HG03175 (cell line): Measurements from ENCODE around the gene TBL1X.

Experiments used
- ATAC-seq: cut with Tn5 transposase; IDR thresholded peaks from one replicate; pipeline ENCODE4 v1.9.1; 2021; ENCODE audit warnings: mild to moderate bottlenecking, moderate library complexity; ENCODE audit not compliant: unreplicated experiment

Gene TBL1X

DNA sequence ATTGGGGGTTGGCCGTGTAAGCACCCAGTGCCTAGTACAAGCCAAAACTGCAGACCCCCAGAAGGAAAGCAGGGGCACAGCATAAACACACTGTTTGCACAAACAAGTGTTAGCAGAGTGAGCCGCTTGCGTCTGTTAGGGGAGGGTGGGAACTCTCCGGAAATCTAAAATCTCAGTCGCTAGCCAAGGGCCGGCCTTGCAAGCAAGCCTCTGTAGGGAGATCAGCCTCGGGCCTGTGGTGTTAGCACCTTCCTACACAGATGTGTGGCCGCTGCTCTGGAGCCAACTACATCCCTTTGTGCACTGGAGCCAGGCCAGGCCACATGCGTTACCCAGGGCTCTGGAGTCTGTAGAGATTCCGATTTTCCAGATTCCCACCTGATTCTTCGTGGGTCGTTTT lies 233.7 kb downstream of the TBL1X start:
- ATAC-seq, result no peak

DNA sequence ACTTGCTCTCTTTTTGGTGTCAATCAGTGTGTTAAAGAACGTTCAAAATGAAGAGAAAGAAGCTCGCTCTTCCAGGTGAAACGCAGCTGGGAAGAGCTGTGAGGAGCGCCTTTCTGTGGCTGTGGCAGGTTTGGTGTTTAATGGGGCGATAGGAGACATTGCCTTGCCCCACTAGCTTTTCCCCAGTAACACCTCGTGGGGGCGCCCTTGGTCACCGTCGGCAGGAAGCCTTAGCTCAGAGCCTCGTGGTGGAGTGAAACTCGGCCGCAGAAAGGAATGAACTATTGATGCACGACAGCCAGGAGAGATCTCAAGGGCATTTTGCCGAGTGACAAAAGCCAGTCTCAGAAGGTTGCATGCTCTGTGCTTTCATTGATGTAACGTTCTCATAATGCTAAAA lies 235.7 kb downstream of the TBL1X start:
- ATAC-seq, result no peak

GRCh38 chrX:9701790-9702189 lies 236.9 kb downstream of the TBL1X start:
- ATAC-seq, result no peak

DNA sequence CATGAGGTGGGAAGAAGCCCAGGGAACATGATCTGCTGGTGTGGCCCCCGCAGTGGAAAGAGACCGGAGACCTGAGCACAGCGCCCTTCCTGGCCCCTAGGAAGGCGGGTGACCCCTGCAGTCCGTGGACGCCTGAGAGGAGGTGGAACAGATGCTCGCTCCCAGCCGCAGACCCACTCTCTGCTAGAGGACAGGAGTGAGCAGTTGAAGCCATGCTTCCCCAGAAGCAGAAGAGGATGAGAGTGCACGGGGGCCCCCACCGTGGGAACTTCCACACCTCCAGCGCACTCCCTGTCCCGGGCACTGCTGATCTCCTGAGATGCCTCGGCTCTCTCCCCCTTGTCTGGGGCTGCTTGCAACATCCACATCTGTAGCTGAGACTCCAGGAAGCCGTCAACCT lies 238.5 kb downstream of the TBL1X start:
- no peak for ATAC-seq

DNA sequence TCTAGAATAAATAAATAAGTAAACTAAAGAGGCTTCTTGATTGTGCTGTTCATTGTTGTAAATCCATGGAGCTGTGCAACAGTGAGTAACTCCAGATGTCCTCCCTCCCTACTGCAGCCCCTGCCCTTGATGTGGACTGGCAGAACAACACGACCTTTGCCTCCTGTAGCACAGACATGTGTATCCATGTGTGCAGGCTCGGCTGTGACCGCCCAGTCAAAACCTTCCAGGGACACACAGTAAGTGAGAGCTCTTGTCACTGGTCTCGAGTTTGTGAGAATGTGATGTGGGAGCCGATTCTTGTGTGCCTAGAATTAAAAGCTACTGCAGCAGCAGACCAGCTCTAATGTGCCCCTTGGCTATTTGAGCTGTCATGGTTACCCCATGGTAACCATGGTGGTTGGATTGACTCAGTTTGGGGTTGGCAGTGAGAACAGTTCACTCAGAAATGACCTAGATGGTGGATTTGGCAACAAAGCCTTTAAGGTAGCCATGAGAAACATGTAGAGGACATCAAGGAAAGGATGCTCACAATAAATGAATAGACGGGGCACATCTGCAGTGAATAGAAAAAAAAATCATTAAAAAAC lies 240.1 kb downstream of the TBL1X start:
- no peak for ATAC-seq

GRCh38 chrX:9706421-9706820 lies 241.6 kb downstream of the TBL1X start:
- ATAC-seq, result no peak

GRCh38 chrX:9707306-9708033 lies 242.6 kb downstream of the TBL1X start:
- no peak for ATAC-seq

GRCh38 chrX:9708086-9708485 lies 243.2 kb downstream of the TBL1X start:
- ATAC-seq, result no peak

DNA sequence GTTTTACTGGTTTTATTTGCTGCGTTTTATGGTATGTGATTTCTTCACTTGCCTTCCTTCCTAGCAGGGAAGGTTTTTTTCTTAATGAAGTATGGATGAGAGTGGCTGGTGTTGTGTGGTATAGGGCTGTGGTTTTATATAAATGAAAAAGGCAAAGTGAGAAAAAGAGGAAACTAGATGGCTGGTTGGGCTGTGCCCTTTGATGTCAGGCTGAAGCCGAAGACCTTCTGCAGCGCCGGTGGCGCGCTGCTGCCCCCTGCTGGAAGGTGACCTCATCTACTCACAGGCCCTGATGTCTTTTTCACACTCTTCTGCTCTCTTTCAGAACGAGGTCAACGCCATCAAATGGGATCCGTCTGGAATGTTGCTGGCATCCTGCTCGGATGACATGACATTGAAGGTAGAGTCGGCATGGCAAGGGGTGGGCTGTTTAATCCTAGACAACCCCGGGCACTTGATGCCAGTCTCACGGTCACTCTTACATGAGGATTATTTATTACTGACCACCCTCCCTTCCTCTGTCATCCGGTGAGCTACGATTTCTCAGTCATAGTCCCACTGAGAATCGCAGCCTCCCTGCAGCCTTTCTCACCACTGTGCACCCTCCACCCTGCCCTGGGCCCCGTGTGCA lies 244.2 kb downstream of the TBL1X start:
- peak; percentile 93 for ATAC-seq

DNA sequence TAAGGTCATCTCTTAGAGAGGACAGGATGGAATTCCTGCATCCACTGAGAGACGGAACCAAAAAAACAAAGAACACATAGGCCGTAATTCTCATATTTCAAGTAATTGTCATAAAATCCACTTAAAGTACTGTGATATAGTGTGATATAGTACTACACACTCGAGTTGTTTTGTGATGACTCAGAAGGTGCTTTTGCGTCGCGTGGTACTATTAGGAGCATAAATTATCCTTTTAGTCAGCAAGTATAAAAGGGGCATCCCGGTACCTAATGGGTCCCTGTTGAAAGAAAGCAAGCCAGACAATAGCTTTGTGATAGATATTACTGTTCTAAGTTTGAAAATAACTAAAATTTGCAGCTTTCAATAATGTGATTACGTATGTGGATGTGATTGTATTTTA lies 245.5 kb downstream of the TBL1X start:
- ATAC-seq, result no peak

GRCh38 chrX:9717376-9717775 lies 252.5 kb downstream of the TBL1X start:
- ATAC-seq, result no peak

GRCh38 chrX:9724711-9725110 lies 259.9 kb downstream of the TBL1X start:
- ATAC-seq, result no peak

DNA sequence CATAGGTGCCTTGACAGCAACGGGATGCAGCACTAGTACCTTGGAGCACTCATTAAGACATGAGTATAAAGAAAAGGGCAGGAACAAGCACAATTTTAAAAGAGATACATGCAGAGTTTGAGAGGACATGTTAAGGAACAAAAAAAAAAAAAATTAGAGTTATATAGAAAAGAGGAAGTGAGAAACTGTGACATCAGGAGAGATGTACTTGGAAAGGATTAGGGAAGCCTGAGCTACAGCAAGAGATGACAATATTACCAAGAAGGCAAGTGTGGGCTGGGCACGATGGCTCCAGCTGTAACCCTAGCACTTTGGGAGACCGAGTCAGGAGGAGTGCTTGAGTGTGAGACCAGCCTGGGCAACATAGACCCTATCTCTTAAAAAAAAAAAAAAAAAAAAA lies 263.4 kb downstream of the TBL1X start:
- no peak for ATAC-seq

DNA sequence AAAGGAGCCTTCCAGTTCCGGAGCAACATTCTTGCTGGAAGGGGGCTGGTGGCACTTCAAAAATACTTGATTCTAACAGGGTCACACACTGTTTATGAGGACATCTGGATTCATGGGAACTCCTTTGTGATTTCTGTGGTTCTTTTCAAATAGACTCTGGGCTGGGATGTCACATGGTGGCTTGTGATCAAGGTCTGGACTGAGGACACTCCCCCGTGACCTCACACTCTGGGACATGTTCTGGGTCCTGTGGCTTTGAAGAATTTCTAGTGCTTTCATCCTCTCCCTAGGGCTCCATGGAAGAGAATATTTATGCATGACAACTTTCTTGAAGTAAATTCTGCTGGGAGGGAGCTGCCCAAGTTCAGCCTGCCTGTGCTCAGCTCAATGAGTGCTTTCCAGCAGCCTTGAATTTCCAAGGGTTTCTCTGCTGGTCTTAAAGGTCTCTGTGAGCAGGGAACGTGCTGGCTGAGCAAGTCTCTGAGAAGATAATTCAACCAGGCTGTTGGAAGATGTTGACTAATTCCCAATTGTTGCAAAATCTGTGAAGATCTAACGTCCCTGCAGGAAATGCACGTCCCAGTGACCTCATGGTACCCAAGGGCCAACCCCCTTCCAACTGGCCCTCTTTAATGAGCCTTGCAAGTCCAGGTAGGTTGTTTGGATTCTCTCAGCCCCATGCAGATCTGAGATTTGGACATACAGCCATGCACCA lies 264.5 kb downstream of the TBL1X start:
- ATAC-seq, result no peak

- ATAC-seq, result no peak
These were observed 265.2 kb downstream of the TBL1X start for GRCh38 chrX:9730078-9730477.

DNA sequence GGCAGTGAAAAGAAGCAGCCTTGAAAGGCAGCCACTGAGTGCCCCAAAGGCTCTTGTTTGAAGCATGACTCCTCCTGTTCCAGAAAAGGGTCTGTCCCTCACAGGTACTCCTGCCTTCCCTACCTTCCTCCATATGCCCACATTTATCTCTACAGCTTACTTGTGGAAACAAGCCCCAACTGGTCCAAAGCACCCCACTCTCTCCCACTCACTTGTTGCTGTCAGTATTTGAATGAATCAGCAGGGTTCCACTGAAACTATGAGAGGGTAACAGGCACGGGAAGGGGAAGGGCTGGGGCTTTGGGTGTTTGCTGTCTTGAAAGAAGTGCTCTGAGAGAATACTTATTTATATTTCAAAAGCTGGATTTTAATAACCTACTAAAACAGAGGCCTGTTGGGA lies 265.9 kb downstream of the TBL1X start:
- ATAC-seq, result no peak

DNA sequence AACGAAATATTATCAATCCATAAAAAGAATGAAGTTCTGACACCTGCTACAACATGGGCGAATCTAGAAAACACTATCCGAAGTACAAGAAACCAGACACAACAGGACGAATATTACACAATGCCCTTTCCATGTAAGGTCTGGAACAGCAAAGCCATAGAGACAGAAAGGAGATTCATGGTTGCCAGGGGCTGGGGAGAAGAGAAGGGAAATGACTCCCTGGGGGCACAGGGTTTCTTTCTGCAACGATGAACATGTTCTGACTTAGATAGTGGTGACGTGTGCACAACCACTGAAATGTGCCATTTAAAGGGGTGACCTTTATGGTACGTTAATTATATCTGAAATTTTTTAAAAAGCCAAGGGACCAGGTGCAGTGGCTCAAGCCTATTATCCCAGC lies 272.5 kb downstream of the TBL1X start:
- ATAC-seq, result no peak

DNA sequence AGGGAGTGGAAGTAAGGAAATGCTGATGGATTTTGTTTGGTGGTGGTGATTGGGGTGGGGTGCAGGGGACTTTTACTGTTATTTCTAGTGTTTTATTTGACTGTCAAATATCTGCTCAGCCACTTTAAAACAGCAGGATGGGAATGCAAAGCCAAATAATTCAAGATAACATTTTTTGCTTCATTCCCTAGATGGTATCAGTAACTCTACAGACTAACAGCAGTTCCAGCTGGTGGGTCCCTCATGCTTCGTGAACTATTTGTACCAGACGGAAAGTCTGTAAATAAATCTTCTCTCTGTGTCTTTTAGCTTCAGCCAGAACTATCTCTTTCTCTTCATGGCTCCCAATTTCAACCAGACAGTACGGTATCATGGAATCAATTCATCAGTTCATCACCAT lies 273.3 kb downstream of the TBL1X start:
- ATAC-seq, result no peak

DNA sequence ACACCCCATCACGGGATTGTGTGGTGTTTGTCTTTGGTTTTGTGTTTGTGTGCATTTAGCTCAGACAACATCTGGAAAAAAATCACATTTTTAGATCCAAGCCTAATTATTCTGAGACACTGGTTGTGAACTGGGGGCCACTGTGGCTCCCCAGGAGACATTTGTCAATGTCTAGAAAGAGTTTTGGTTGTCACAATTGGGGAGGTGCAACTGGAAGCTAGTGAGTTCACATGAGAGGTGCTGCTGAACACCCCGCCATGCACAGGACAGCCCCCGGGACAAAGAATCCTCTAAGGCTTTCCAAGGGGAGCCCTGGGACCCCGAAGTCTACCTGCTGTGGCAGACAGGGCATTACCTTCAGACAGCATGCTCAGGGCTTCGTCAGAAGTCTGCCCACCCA lies 274.3 kb downstream of the TBL1X start:
- no peak for ATAC-seq

- no peak for ATAC-seq
These were observed 280.7 kb downstream of the TBL1X start for GRCh38 chrX:9745417-9746115.
